ENCODE measurements around the gene BAHCC1. TPM values are rescaled to one million over a fixed set of nuclear protein-coding genes. Genes with fewer than 3 reads are reported as not detected.

The BAHCC1 gene
- total and polyA plus RNA-seq, 9 of the 15 experiments (the other 6 are each of a cell fraction or from before 2014, with no cell fraction given): 0.14 to 26.9 (median 5.0) TPM

DNA sequence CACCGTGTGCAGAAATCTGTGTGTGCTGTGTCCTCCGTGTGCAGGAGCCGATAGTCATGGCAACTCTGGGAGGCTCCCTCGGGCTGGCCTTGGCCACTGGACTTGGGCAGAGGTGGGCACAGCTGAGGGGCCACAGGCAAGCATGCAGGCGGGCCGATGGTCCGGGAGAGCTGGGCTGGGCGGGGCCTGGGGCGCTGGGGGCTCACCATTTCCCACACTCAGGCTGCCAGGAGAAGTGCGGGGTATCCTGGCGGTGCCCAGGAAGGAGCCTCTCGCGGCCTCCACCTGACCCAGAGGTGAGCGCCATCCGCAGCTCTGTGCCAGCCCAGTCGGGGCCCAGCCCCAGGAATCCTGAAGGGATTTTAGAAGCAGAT, 28.4 kb downstream of the BAHCC1 start:
- Histone ChIP-seq H3K4me3 (no peak overlapping the region), H3K27ac (ENCODE audit: extremely low read depth, low read depth, low read length) (0 out of 3 replicates have a peak overlapping the region, but pooled peaks have one; percentile 36), H3K4me1 (replicated peaks in 1 of 2; ENCODE audit: control insufficient read depth in 2 of 2, insufficient read depth in 2 of 2, low read length in 2 of 2) (peaks cover 2 to 72% of the 10 kb centered on the region in 2 experiments; a peak in 4 of 5 replicates), H3K27me3 (ENCODE audit: control insufficient read depth in 2 of 2, insufficient read depth in 2 of 2, low read length in 2 of 2) (no peaks in the 10 kb centered on the region), H3K36me3 (ENCODE audit: control insufficient read depth, insufficient read depth, low read length) (no peaks in the 10 kb centered on the region; the same call in 2 of the 3 replicates), H3K9me3 (replicated peaks; ENCODE audit: control insufficient read depth, insufficient read depth, low read depth, low read length) (peaks cover 11% of the 10 kb centered on the region), H3K9me1 (ENCODE audit: control insufficient read depth, insufficient read depth, low read length) (no peaks in the 10 kb centered on the region), H3K4me2 (ENCODE audit: insufficient read depth, low read length) (no peak overlapping the region), H2AFZ (ENCODE audit: low read depth, low read length) (no peak overlapping the region), H4K20me1 (replicated peaks; ENCODE audit: control insufficient read depth, insufficient read depth, low read length) (no peaks in the 10 kb centered on the region), H3K9ac (ENCODE audit: insufficient read depth in 1 of 2, low read depth in 2 of 2, low read length in 2 of 2) (no peak overlapping the region), H3K79me2 (ENCODE audit: control insufficient read depth, insufficient read depth, low read length) (no peaks in the 10 kb centered on the region; the same call in 2 of the 3 replicates)
- ChIA-PET POLR2A (no interaction called here), CTCF (ENCODE audit: low intra/inter-chr PET ratio) (no interaction called here)
- DNase-seq (ENCODE audit: extremely low read depth in 1 of 4, low spot score in 3 of 4): no peak
- intact Hi-C loops (cut with micrococcal nuclease): no loop called here
- in situ Hi-C loops (cut with MboI): no loop called here
- TF ChIP-seq, protein P1, sequence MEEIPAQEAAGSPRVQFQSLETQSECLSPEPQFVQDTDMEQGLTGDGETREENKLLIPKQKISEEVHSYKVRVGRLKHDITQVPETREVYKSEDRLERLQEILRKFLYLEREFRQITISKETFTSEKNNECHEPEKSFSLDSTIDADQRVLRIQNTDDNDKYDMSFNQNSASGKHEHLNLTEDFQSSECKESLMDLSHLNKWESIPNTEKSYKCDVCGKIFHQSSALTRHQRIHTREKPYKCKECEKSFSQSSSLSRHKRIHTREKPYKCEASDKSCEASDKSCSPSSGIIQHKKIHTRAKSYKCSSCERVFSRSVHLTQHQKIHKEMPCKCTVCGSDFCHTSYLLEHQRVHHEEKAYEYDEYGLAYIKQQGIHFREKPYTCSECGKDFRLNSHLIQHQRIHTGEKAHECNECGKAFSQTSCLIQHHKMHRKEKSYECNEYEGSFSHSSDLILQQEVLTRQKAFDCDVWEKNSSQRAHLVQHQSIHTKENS (CRISPR knock-in tag; IDR thresholded peaks at IDR 0.05): no peak
- TF ChIP-seq, protein P2, sequence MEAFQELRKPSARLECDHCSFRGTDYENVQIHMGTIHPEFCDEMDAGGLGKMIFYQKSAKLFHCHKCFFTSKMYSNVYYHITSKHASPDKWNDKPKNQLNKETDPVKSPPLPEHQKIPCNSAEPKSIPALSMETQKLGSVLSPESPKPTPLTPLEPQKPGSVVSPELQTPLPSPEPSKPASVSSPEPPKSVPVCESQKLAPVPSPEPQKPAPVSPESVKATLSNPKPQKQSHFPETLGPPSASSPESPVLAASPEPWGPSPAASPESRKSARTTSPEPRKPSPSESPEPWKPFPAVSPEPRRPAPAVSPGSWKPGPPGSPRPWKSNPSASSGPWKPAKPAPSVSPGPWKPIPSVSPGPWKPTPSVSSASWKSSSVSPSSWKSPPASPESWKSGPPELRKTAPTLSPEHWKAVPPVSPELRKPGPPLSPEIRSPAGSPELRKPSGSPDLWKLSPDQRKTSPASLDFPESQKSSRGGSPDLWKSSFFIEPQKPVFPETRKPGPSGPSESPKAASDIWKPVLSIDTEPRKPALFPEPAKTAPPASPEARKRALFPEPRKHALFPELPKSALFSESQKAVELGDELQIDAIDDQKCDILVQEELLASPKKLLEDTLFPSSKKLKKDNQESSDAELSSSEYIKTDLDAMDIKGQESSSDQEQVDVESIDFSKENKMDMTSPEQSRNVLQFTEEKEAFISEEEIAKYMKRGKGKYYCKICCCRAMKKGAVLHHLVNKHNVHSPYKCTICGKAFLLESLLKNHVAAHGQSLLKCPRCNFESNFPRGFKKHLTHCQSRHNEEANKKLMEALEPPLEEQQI (IDR thresholded peaks at IDR 0.05): no peak
- TF ChIP-seq ZNF764 (CRISPR knock-in tag; IDR thresholded peaks at IDR 0.05; ENCODE audit: low read depth) (no peak), CEBPG (CRISPR knock-in tag; IDR thresholded peaks at IDR 0.05) (no peak), CEBPG (tag; conservative IDR thresholded peaks at IDR 0.05 in 1 of 2, IDR thresholded peaks at IDR 0.05 in 1 of 2) (no peak), ZNF124 (CRISPR knock-in tag; IDR thresholded peaks at IDR 0.05) (0 out of 2 replicates have a peak, but pooled peaks have one; percentile 60)
- no peak for FAIRE-seq
- no TSS peak for BruUV-seq (replicated peaks)
- WGBS (ENCODE audit: insufficient coverage, low coverage, missing lambda C conversion rate): 80% methylated on average over 6 of the region's 16 CpGs
- no peak for ATAC-seq
